Measurements from ENCODE around the gene VKORC1L1.
"Not testable (repeated sequence)": the region's sequence is repeated elsewhere in the genome, so short reads cannot be mapped to it uniquely, and the experiment has no call there.

- not testable (repeated sequence) for TF ChIP-seq ZNF274 (IDR thresholded peaks at IDR 0.05; ENCODE audit: low read depth, low read length); YY1 (IDR thresholded peaks at IDR 0.05; ENCODE audit: insufficient read depth, insufficient read length); SUZ12 (IDR thresholded peaks at IDR 0.05; ENCODE audit: extremely low read depth, insufficient read depth, insufficient read length)
These were observed 12.1 kb downstream of the VKORC1L1 start for GRCh38 chr7:65884983-65885382.
